ENCODE results near the gene KRTAP4-9. TPM values are rescaled to one million over a fixed set of nuclear protein-coding genes. Genes with fewer than 3 reads are reported as not detected.

KRTAP4-9 gene
- total and polyA plus RNA-seq, 9 of the 15 experiments (the other 6 are each of a cell fraction or from before 2014, with no cell fraction given) = not detected

- TF ChIP-seq CHAMP1 (IDR thresholded peaks at IDR 0.05) (no peak), STAT5B (CRISPR knock-in tag; IDR thresholded peaks at IDR 0.05) (no peak), ZNF143 (CRISPR knock-in tag; IDR thresholded peaks at IDR 0.05) (no peak), CBX8 (IDR thresholded peaks at IDR 0.05; ENCODE audit: borderline replicate concordance, extremely low read depth, low read depth, low read length, poor library complexity, severe bottlenecking) (no peak), BCL6 (CRISPR knock-in tag; IDR thresholded peaks at IDR 0.05) (no peak)
Observed at GRCh38 chr17:41150026-41150425, 44.8 kb downstream of the KRTAP4-9 start (continued).

GRCh38 chr17:41151525-41151924, 46.3 kb downstream of the KRTAP4-9 start:
- intact Hi-C loops (cut with micrococcal nuclease) (no loop called here), in situ Hi-C loops (cut with MboI) (no loop called here)
- no peak overlapping the region for H2AFZ ChIP-seq (ENCODE audit: low read depth, low read length)
- no peaks in the 10 kb centered on the region for H3K36me3 ChIP-seq (ENCODE audit: control insufficient read depth, insufficient read depth, low read length)
- WGBS (ENCODE audit: insufficient coverage, low coverage, missing lambda C conversion rate) = 0% methylated on average over 2 of the region's 2 CpGs
- no TSS peak for BruUV-seq (replicated peaks)
- no peak for ATAC-seq
- H3K4me2 ChIP-seq (ENCODE audit: insufficient read depth, low read length) = no peak overlapping the region
- H4K20me1 ChIP-seq (replicated peaks; ENCODE audit: control insufficient read depth, insufficient read depth, low read length) = no peaks in the 10 kb centered on the region
- no peak overlapping the region for H3K27ac ChIP-seq (ENCODE audit: extremely low read depth, low read depth, low read length)
- no peak overlapping the region for H3K4me3 ChIP-seq
- no peaks in the 10 kb centered on the region for H3K4me1 ChIP-seq (replicated peaks in 1 of 2; ENCODE audit: control insufficient read depth in 2 of 2, insufficient read depth in 2 of 2, low read length in 2 of 2)
- TF ChIP-seq C11orf30 (IDR thresholded peaks at IDR 0.05; ENCODE audit: low read depth) (peak; percentile 53; the same call in 1 of the 2 replicates), ZNF316 (IDR thresholded peaks at IDR 0.05) (peak; percentile 64), ZKSCAN3 (CRISPR knock-in tag; IDR thresholded peaks at IDR 0.05) (no peak)
- H3K9me3 ChIP-seq (replicated peaks; ENCODE audit: control insufficient read depth, insufficient read depth, low read depth, low read length) = no peaks in the 10 kb centered on the region
- POLR2A ChIA-PET = no interaction called here
- H3K9ac ChIP-seq (ENCODE audit: insufficient read depth in 1 of 2, low read depth in 2 of 2, low read length in 2 of 2) = no peak overlapping the region
- CTCF ChIA-PET (ENCODE audit: low intra/inter-chr PET ratio) = no interaction called here
- no peak for FAIRE-seq
- DNase-seq (ENCODE audit: extremely low read depth in 1 of 4, low spot score in 3 of 4) = no peak
- H3K27me3 ChIP-seq (ENCODE audit: control insufficient read depth in 2 of 2, insufficient read depth in 2 of 2, low read length in 2 of 2) = no peaks in the 10 kb centered on the region; a peak in 1 of 5 replicates
- H3K79me2 ChIP-seq (ENCODE audit: control insufficient read depth, insufficient read depth, low read length) = no peaks in the 10 kb centered on the region
- no peaks in the 10 kb centered on the region for H3K9me1 ChIP-seq (ENCODE audit: control insufficient read depth, insufficient read depth, low read length)
